Superior temporal gyrus (tissue), 1 donor: Measurements from ENCODE around the gene OR2M7.
"Not testable (repeated sequence)": the region's sequence is repeated elsewhere in the genome, so short reads cannot be mapped to it uniquely, and the experiment has no call there.

ENCODE experiments used
- DNase-seq: peaks from one replicate; pipeline ENCODE4 v3.0.0-alpha.2; 2016; ENCODE audit errors: extremely low spot score

OR2M7 gene, protein sequence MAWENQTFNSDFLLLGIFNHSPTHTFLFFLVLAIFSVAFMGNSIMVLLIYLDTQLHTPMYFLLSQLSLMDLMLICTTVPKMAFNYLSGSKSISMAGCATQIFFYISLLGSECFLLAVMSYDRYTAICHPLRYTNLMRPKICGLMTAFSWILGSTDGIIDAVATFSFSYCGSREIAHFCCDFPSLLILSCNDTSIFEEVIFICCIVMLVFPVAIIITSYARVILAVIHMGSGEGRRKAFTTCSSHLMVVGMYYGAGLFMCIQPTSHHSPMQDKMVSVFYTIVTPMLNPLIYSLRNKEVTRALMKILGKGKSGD

GRCh38 chr1:248324468-248324867, at the start of gene OR2M7:
OR2M7 (minus strand) TSS chr1:248324568; CDS start chr1:248324568, 0 bp downstream.
- no peak for DNase-seq

DNA sequence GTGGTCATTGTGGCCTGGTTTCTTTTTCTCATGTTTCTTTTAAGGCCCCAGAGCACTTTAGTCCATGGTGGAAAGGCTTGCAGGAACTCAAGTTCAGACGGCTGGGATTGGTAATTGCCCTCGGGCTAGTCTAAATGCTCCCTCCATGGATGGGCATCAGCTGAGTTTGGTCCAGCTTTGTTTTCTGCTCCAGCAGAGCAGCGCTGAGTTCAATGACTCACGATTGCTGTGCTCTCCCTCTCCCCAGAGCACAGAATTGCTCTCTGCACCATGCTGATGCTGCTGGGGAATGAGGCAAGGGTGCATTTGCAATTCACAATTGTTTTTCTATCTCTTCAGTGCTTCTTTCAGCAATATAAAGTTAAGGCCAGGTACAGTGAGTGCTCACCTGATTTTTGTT, 49.4 kb upstream of the OR2M7 start:
- DNase-seq: no peak

- DNase-seq: no peak
Observed at GRCh38 chr1:248372394-248372793, 48.0 kb upstream of the OR2M7 start.

- no peak for DNase-seq
Observed at GRCh38 chr1:248366609-248367008, 42.2 kb upstream of the OR2M7 start.

GRCh38 chr1:248361121-248361715, 36.9 kb upstream of the OR2M7 start, which contains the start of gene OR2T4:
OR2T4 (plus strand) TSS chr1:248361665; CDS start chr1:248361665, 0 bp downstream.
- peak; percentile 88 for DNase-seq

DNA sequence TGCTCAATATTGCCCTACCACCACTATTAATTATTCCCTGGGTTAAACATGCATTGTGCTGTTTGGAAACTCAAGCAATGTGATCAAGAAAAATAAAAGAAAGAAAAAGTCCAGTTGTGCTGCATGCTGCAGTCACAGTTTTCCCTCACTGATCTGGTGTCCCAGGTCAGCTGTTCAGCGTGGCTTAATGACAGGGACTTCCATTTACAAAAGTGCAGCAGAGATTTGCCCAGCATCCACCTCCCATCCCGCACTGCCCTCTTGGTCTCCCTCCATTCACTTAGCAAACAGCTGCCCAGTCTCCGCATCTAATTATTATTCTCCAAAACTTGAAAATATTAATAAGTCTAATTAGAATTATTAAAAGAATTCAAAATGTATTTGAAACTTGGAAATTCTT, 35.0 kb upstream of the OR2M7 start:
- DNase-seq: peak; percentile 56

- DNase-seq: no peak
Observed at GRCh38 chr1:248348475-248348874, 24.1 kb upstream of the OR2M7 start, which contains the start of gene OR14C36. OR14C36 (plus strand) TSS chr1:248348775; CDS start chr1:248348775, 0 bp downstream.

GRCh38 chr1:248343451-248343850, 19.1 kb upstream of the OR2M7 start:
- DNase-seq: no peak

DNA sequence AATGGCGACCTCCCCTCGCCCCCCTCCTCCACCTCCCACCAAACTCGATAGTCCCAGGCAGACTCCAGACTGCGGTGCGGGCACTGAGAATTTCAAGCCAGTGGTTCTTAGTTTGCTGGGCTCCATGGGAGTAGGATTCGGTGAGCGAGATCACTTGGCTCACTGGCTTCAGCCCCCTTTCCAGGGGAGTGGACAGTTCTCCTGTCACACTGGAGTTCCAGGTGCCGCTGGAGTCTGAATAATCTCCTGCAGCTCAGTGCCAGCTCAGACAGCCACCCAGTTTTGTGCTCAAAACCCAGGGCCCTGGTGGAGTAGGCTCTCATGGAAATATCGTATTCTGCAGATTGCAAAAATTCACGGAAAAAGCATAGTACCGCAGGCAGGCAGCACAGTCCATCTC, 7.6 kb downstream of the OR2M7 start:
- no peak for DNase-seq

DNA sequence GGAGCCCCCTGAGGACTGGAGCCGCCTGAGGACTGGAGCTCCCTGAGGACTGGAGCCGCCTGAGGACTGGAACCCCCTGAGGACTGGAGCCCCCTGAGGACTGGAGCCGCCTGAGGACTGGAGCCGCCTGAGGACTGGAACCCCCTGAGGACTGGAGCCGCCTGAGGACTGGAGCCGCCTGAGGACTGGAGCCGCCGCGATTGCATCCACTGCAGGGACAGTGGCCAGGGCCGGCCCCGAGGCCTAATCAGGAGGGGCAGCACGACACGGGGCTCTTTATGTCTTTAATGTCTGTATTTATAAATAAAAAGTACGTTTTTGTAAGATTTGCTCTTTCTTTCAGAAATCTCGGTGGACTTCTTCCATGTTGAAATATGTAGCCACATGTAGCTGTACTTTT, 17.6 kb downstream of the OR2M7 start:
- not testable (repeated sequence) for DNase-seq

- DNase-seq: no peak
Observed at GRCh38 chr1:248306103-248306502, 18.3 kb downstream of the OR2M7 start.

DNA sequence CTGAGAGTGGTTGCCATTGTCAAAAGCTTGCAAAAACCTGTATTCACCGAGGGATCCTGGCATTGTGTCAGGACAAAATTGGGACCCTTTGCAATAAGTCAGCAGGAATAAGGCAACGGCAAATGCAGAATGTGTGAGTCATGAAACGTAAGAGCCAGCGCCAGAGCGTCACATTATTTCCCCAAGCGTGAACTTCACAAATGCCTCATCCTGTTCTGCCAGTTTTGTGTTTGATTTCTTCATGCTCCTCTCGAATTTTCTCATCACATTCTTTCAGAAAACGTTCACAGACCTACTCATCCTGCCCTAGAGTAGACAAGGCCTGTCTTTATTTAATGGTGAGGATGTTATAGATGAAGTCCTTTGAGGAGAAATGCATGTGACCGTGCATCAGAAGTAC, 18.7 kb downstream of the OR2M7 start:
- not testable (repeated sequence) for DNase-seq

GRCh38 chr1:248303324-248303723, 21.0 kb downstream of the OR2M7 start, which contains the start of gene OR2T12:
OR2T12 (minus strand) TSS chr1:248303424; CDS start chr1:248295578, 7,846 bp downstream.
- DNase-seq: no peak

DNA sequence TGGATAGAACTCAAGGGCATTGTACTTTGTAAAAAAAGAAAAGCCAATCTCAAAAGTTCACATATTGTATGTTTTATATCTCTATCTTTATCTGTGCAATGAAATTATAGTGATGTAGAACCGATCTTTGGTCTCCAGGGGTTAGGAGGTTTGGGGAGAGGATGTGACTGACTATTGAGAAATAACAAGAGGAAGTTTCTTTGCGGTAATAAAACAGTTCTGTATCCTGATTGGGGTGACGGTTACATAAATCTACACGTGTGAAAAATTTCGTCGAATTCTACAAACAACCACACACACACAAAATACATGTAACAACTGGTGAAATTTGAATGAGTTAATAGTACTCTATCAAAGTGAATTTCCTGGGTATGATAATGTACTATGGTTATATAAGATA, 36.0 kb downstream of the OR2M7 start:
- DNase-seq: no peak

DNA sequence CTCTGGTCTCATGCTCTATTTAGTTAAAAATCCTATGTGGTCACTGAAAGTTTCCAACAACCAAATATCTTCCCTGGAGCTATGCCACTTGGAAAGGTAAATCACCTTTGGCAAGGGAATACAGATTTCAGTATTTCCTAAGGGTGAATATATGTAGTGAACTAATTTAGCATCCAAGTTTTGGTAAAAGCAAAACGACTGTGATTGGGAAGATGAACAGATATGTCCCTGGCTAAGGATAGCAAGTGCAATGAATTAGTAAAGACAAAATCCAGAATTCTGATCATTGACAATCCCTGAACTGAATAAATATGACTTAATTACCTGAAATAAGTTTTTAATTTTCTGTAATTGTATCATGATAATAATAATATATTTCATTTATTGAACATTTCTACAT, 46.5 kb downstream of the OR2M7 start, which contains the start of gene OR2T33:
Gene OR2T33, minus strand, starts transcription at position 101 of the 400 bp plus-strand sequence. CDS start 4,162 bp downstream, outside the sequence.
- no peak for DNase-seq
